T follicular helper cell (primary cell): ENCODE data around the gene CCL22.

Experiments
- DNase-seq: peaks from one replicate; pipeline ENCODE4 v3.0.0-alpha.2; 2020; ENCODE audit warnings: low read depth

CCL22 gene

GRCh38 chr16:57376313-57376818 lies 17.8 kb downstream of the CCL22 start:
- DNase-seq: no peak

- no peak for DNase-seq
Measured at GRCh38 chr16:57377080-57377841, 18.7 kb downstream of the CCL22 start.

GRCh38 chr16:57379579-57379978 lies 21.0 kb downstream of the CCL22 start:
- DNase-seq: no peak

GRCh38 chr16:57380671-57381462 lies 22.3 kb downstream of the CCL22 start:
- no peak for DNase-seq

- DNase-seq: no peak
Measured at GRCh38 chr16:57381791-57382534, 23.4 kb downstream of the CCL22 start.

- DNase-seq: no peak
Measured at GRCh38 chr16:57382535-57383275, 24.1 kb downstream of the CCL22 start.

GRCh38 chr16:57383276-57384247 lies 25.0 kb downstream of the CCL22 start:
- DNase-seq: no peak

- no peak for DNase-seq
Measured at GRCh38 chr16:57384248-57385070, 25.9 kb downstream of the CCL22 start.

GRCh38 chr16:57385083-57385482 lies 26.5 kb downstream of the CCL22 start:
- no peak for DNase-seq

GRCh38 chr16:57386381-57386951 lies 27.9 kb downstream of the CCL22 start:
- no peak for DNase-seq

- no peak for DNase-seq
Measured at GRCh38 chr16:57387598-57388354, 29.2 kb downstream of the CCL22 start.

- no peak for DNase-seq
Measured at GRCh38 chr16:57388359-57389086, 29.9 kb downstream of the CCL22 start.

GRCh38 chr16:57389087-57389468 lies 30.5 kb downstream of the CCL22 start:
- DNase-seq: no peak

- DNase-seq: no peak
Measured at GRCh38 chr16:57390636-57391295, 32.2 kb downstream of the CCL22 start.

GRCh38 chr16:57391300-57391699 lies 32.7 kb downstream of the CCL22 start:
- no peak for DNase-seq

GRCh38 chr16:57391708-57392107 lies 33.1 kb downstream of the CCL22 start:
- DNase-seq: no peak

- DNase-seq: no peak
Measured at GRCh38 chr16:57392694-57393093, 34.1 kb downstream of the CCL22 start.
